Measurements from ENCODE around the gene MYL5.

MYL5 gene

GRCh38 chr4:699816-700580 is 25.7 kb downstream of the MYL5 start:
- H3K4me3 ChIP-seq, result no peak overlapping the region
- peak overlapping the region in 17 of 21 experiments; percentile 10 to 83 (median 57) for H3K27ac ChIP-seq

DNA sequence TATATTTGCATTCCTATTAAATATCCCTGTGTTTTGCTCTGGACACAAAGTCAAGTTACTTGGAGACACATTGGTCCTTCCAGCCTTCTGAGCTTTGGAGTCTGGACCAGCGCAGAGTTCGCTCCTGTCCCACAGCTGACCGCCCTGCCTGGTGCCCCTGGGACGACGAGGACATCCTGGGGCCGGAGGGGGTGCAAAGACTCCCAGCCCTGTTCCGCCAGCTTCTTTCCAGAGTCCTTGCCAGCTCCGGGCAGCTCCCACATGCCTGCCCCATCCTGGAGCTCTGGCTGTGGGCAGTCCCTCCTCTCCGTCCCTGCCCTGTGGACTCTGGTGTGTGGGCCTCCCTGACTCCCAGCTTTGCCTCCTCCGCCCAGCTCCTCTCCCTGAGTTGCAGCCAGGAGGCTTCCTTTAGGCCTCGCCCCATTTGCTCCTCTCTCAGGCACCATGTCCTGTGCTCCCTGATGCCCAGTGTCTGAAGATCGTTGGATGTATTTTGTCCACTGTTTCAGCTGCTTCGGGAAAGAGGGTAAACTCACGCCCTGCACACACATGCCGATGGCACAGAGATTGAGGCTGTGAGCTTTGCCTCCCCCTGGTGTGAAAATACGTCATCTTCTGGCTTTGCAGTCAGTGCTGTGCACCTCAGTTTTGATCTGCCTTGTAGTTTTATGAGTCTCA is 26.4 kb downstream of the MYL5 start:
- no peak overlapping the region for H3K27ac ChIP-seq
- H3K4me3 ChIP-seq, result no peak overlapping the region

- peak overlapping the region in 1 of 21 experiments; percentile 45 for H3K27ac ChIP-seq
- H3K4me3 ChIP-seq, result no peak overlapping the region
These were observed 28.3 kb downstream of the MYL5 start for GRCh38 chr4:702618-703048.

- Histone ChIP-seq H3K27ac (peak overlapping the region in 2 of 21 experiments; percentile 3 to 45), H3K4me3 (no peak overlapping the region)
These were observed 29.2 kb downstream of the MYL5 start for GRCh38 chr4:703336-704197.

DNA sequence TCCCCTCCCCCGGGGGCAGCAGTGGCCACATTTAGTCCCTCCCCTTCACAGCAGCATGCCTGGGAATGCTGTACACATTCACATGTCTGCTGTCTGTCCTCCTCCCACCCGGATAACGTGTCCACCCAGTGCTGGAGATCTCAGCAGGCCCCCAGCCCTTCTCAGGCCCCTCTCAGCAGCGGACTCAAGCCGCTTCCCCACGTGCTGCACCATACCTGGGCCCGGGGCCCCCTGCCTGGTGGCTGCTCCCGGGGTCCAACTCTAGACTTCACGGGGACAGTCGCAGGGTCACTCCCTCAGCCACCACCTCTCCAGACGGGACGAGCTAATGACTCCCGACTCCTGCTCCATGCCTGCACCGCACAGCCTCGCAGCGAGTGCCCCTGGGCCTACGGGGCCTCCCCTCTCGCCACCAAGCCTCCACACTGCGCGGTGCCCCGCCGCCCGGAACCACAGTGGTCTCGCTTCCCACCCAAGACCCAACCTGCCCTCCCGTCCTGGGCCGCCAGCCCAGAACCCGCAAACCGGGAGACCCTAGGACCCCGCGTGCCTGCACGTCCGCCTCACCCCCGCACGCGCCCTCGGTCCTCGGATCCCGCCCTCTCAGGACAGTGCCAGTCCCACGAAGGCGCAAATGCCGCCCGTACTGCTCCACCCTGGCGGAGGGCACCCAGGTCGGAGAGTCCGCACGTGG is 30.0 kb downstream of the MYL5 start:
- peak overlapping the region in 1 of 21 experiments; percentile 81 for H3K27ac ChIP-seq
- H3K4me3 ChIP-seq, result no peak overlapping the region

GRCh38 chr4:704971-705277 is 30.6 kb downstream of the MYL5 start:
- Histone ChIP-seq H3K27ac (peak overlapping the region in 19 of 21 experiments; percentile 56 to 99 (median 97)), H3K4me3 (peak overlapping the region; percentile 66 to 100 (median 92))

- H3K4me3 ChIP-seq, result peak within 1 kb of the TSS; percentile 66 to 100 (median 92)
- peak within 1 kb of the TSS; percentile 92 to 99 (median 97) for H3K27ac ChIP-seq
These were observed 31.1 kb downstream of the MYL5 start, which contains the start of gene PCGF3 for GRCh38 chr4:705278-706082. TSS of gene PCGF3 (plus strand) at chr4:705832. CDS start at chr4:733681, 27,849 bp downstream.

- peak overlapping the region; percentile 92 to 99 (median 97) for H3K27ac ChIP-seq
These were observed 31.8 kb downstream of the MYL5 start for GRCh38 chr4:706083-706633.

DNA sequence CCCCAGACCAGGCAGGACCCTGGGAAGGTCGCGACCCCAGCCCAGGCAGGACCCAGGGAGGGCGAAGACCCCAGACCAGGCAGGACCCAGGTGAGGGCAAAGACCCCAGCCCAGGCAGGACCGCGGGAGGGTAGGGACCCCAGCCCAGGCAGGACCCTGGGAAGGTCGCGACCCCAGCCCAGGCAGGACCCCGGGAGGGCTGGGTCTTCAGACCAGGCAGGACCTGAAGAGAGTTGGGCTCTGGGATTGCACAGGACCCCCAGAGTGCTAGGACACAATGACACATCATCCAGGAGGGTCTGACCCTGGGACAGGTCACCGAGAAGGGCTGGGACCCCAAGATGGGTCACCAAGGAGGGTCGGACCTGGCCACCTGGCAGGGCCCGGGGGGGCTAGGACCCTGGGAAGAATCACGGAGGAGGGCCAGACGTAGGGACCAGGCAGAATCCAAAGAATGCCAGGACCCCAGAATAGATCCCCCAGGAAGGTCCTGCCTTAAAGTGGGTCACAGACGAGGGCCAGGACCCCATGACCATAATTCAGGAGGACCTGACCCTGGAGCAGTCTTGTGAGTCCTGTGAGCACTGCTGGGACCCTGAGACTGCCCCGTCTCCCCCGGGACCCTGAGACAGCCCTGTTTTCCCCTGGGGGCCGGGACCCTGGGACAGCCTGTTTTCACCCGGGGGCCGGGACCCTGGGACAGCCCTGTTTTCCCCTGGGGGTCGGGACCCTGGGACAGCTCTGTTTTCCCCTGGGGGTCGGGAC is 32.7 kb downstream of the MYL5 start:
- peak overlapping the region; percentile 66 to 100 (median 92) for H3K4me3 ChIP-seq
- H3K27ac ChIP-seq, result peak overlapping the region in 16 of 21 experiments; percentile 26 to 99 (median 98)

More at GRCh38 chr4:706083-706633, 31.8 kb downstream of the MYL5 start:
- peak overlapping the region; percentile 66 to 100 (median 92) for H3K4me3 ChIP-seq

DNA sequence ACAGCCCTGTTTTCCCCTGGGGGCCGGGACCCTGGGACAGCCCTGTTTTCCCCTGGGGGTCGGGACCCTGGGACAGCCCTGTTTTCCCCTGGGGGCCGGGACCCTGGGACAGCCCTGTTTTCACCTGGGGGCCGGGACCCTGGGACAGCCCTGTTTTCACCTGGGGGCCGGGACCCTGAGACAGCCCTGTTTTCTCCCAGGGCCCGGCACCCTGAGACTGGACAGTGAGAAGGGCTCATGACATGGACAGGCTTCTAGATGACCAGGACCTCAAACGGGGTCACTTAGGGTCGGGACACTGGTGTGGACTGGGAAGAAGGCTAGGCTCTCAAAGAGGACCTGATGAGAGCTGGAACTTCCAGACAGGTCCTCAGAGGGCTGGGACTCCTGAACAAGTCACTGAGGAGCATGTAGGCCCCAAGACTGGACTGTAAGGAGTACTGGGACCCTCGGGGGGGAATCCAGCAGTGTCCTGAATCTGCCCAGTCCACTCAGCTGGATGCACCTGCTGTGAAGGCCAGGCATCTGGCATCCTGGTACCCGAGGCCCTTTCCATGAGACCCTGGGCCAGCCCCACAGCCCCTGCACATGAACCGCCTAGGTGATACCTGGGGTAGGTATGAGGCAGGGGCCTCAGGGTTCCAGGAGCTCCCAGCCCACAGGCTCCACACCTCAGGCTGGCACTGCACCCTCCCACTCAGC is 33.7 kb downstream of the MYL5 start:
- Histone ChIP-seq H3K27ac (peak overlapping the region in 4 of 21 experiments; percentile 5 to 99 (median 98)), H3K4me3 (no peak overlapping the region)

GRCh38 chr4:708631-708933 is 34.2 kb downstream of the MYL5 start:
- Histone ChIP-seq H3K4me3 (no peak overlapping the region), H3K27ac (peak overlapping the region in 4 of 21 experiments; percentile 5 to 99 (median 52))

GRCh38 chr4:709348-709747 is 35.0 kb downstream of the MYL5 start:
- Histone ChIP-seq H3K4me3 (no peak overlapping the region), H3K27ac (no peak overlapping the region)

- Histone ChIP-seq H3K4me3 (no peak overlapping the region), H3K27ac (peak overlapping the region in 2 of 21 experiments; percentile 7 to 13)
These were observed 35.8 kb downstream of the MYL5 start for GRCh38 chr4:710116-710515.

DNA sequence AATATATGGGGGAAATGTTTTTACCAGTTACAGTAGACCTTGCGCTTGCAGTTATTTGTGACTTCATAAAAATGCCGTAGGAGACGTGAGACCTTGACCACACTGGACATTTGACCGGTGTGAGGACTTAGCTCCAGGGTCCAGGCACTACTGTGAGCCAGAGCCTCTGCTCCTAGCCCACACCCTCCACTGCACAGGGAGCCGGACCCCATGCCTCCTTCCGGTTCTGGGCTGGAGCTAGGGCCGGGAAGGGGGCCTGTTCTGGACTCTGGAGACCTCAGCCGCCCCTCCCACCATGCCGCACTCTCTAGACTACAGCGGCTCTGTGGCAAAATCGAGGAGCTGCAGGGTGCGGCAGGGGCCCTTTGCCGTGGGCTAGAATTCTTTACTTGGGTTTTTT is 36.6 kb downstream of the MYL5 start:
- H3K4me3 ChIP-seq, result no peak overlapping the region
- H3K27ac ChIP-seq, result no peak overlapping the region

- Histone ChIP-seq H3K27ac (no peak overlapping the region), H3K4me3 (no peak overlapping the region)
These were observed 37.8 kb downstream of the MYL5 start for GRCh38 chr4:712093-712492.

DNA sequence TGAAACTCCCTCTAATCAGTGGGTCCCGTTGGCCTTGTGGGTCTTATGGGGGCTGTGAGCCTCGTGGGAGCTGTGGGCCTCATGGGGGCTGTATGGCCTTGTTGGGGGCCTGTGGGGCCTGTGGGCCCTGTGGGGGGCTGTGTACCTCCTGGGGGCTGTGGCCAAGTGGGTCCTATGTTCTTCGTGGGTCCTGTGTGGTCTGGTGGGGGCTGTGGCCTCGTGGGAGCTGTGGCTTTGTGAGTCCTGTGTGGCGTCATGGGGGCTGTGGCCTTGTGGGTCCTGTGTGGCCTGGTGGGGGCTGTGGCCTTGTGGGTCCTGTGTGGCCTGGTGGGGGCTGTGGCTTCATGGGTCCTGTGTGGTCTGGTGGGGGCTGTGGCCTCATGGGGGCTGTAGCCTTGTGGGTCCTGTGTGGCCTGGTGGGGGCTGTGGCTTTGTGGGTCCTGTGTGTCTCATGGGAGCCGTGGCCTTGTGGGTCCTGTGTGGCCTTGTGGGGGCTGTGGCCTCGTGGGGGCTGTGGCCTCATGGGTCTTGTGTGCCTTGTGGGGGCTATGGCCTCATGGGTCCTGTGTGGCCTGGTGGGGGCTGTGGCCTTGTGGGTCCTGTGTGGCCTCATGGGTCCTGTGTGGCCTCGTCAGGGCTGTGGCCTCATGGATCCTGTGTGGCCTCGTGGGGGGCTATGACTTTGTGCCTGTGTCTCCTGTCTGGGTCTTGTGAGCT is 38.7 kb downstream of the MYL5 start:
- H3K27ac ChIP-seq, result peak overlapping the region in 1 of 21 experiments; percentile 8
- no peak overlapping the region for H3K4me3 ChIP-seq

GRCh38 chr4:714087-714486 is 39.7 kb downstream of the MYL5 start:
- Histone ChIP-seq H3K4me3 (no peak overlapping the region), H3K27ac (no peak overlapping the region)
